Neutrophil (primary cell): ENCODE results near the gene SLC6A1.

Experiments
- H3K27ac ChIP-seq: fragments of 200-600 bp; sonication (generic); 2 replicates; pipeline ENCODE4 v1.5.1; 2016; ENCODE audit warnings: mild to moderate bottlenecking, moderate library complexity
- H3K27me3 ChIP-seq: fragments of 200-600 bp; sonication (generic); 2 replicates; pipeline ENCODE4 v1.6.0; 2016; ENCODE audit warnings: mild to moderate bottlenecking
- H3K36me3 ChIP-seq: fragments of 200-600 bp; sonication (generic); 2 replicates; pipeline ENCODE4 v1.5.1; 2017
- H3K4me1 ChIP-seq, 2 experiments: fragments of 200-600 bp in 1 of 2; sonication (generic) in 1 of 2; 1 replicate in 1 of 2; 2 replicates in 1 of 2; pipeline versions ENCODE4 v1.5.1 to v1.6.1; 2013 to 2016; ENCODE audit warnings: low read depth in 1 of 2, low read length in 1 of 2, mild to moderate bottlenecking in 1 of 2, moderate library complexity in 1 of 2; ENCODE audit not compliant: control insufficient read depth in 1 of 2, insufficient read depth in 1 of 2
- H3K4me3 ChIP-seq, 2 experiments: fragments of 200-600 bp in 1 of 2; sonication (generic) in 1 of 2; 1 replicate in 1 of 2; 2 replicates in 1 of 2; pipeline ENCODE4 v1.5.1; 2013 to 2016; ENCODE audit warnings: low read depth in 1 of 2, low read length in 1 of 2, mild to moderate bottlenecking in 1 of 2, moderate library complexity in 1 of 2
- H3K9me3 ChIP-seq: fragments of 200-600 bp; sonication (generic); 2 replicates; pipeline ENCODE4 v1.5.1; 2016
- CTCF ChIP-seq: fragments of 200-600 bp; sonication (generic); IDR thresholded peaks from 2 replicates; pipeline ENCODE4 v1.5.1; 2016; ENCODE audit warnings: antibody characterized with exemption

The SLC6A1 gene

GRCh38 chr3:10961921-10962320 is 30.6 kb upstream of the SLC6A1 start:
- peaks cover 15% of the 10 kb centered on the region for H3K27me3 ChIP-seq
- no peak for TF ChIP-seq CTCF
- no peaks in the 10 kb centered on the region for H3K9me3 ChIP-seq
- no peak overlapping the region for H3K27ac ChIP-seq
- H3K4me1 ChIP-seq: no peaks in the 10 kb centered on the region
- no peaks in the 10 kb centered on the region for H3K36me3 ChIP-seq
- no peak overlapping the region for H3K4me3 ChIP-seq

- no peak overlapping the region for H3K27ac ChIP-seq
- H3K27me3 ChIP-seq: peaks cover 19% of the 10 kb centered on the region
- H3K9me3 ChIP-seq: no peaks in the 10 kb centered on the region
- H3K36me3 ChIP-seq: no peaks in the 10 kb centered on the region
- no peak for TF ChIP-seq CTCF
- H3K4me1 ChIP-seq: no peaks in the 10 kb centered on the region
- no peak overlapping the region for H3K4me3 ChIP-seq
These were observed 30.0 kb upstream of the SLC6A1 start for GRCh38 chr3:10962481-10963036.

GRCh38 chr3:10964537-10965167 is 27.9 kb upstream of the SLC6A1 start:
- Histone ChIP-seq H3K4me1 (no peaks in the 10 kb centered on the region), H3K27ac (no peak overlapping the region), H3K9me3 (no peaks in the 10 kb centered on the region), H3K4me3 (no peak overlapping the region), H3K27me3 (peaks cover 40% of the 10 kb centered on the region), H3K36me3 (no peaks in the 10 kb centered on the region)
- no peak for TF ChIP-seq CTCF

GRCh38 chr3:10968401-10968800 is 24.1 kb upstream of the SLC6A1 start:
- Histone ChIP-seq H3K27ac (no peak overlapping the region), H3K27me3 (peaks cover 66% of the 10 kb centered on the region), H3K36me3 (no peaks in the 10 kb centered on the region), H3K4me3 (no peak overlapping the region), H3K9me3 (no peaks in the 10 kb centered on the region), H3K4me1 (no peaks in the 10 kb centered on the region)
- no peak for TF ChIP-seq CTCF

- Histone ChIP-seq H3K27me3 (peaks cover 84% of the 10 kb centered on the region), H3K4me1 (no peaks in the 10 kb centered on the region), H3K36me3 (no peaks in the 10 kb centered on the region), H3K27ac (no peak overlapping the region), H3K9me3 (no peaks in the 10 kb centered on the region), H3K4me3 (no peak overlapping the region)
- TF ChIP-seq CTCF: no peak
These were observed 22.1 kb upstream of the SLC6A1 start for GRCh38 chr3:10970306-10970960.
